GM23248 (cell line): Measurements from ENCODE around the gene CSRNP3. TPM values are rescaled to one million over a fixed set of nuclear protein-coding genes. Genes with fewer than 3 reads are reported as not detected.

Source experiments
- DNase-seq: peaks from one replicate; pipeline ENCODE4 v3.0.0-alpha.2; 2015
- H2AFZ ChIP-seq: fragments of 200-600 bp; sonication (generic); 2 replicates; pipeline ENCODE4 v1.6.1; 2016; ENCODE audit warnings: antibody characterized with exemption
- H3F3A ChIP-seq: fragments of 200-600 bp; sonication (generic); 2 replicates; pipeline ENCODE4 v1.6.1; 2016; ENCODE audit warnings: mild to moderate bottlenecking, antibody characterized with exemption, mixed run types; ENCODE audit not compliant: insufficient read depth
- H3K27ac ChIP-seq: fragments of 200-600 bp; sonication (generic); 2 replicates; pipeline ENCODE4 v1.5.1; 2016; ENCODE audit warnings: mild to moderate bottlenecking
- H3K27me3 ChIP-seq: fragments of 200-600 bp; sonication (generic); replicated peaks from 2 replicates; pipeline ENCODE4 v1.6.1; 2016; ENCODE audit warnings: mild to moderate bottlenecking; ENCODE audit not compliant: insufficient read depth
- H3K36me3 ChIP-seq: fragments of 200-600 bp; sonication (generic); 2 replicates; pipeline ENCODE4 v1.6.1; 2016; ENCODE audit warnings: low read depth, mild to moderate bottlenecking
- H3K4me1 ChIP-seq: fragments of 200-600 bp; sonication (generic); 2 replicates; pipeline ENCODE4 v1.6.1; 2016; ENCODE audit warnings: mild to moderate bottlenecking; ENCODE audit not compliant: insufficient read depth
- H3K4me2 ChIP-seq: fragments of 200-600 bp; sonication (generic); one replicate; pipeline ENCODE4 v1.6.1; 2016; ENCODE audit warnings: mild to moderate bottlenecking; ENCODE audit not compliant: unreplicated experiment
- H3K4me3 ChIP-seq: fragments of 200-600 bp; sonication (generic); 2 replicates; pipeline ENCODE4 v1.5.1; 2016; ENCODE audit warnings: mild to moderate bottlenecking
- H3K79me2 ChIP-seq: fragments of 200-600 bp; sonication (generic); 2 replicates; pipeline ENCODE4 v1.6.1; 2016; ENCODE audit warnings: mild to moderate bottlenecking; ENCODE audit not compliant: insufficient read depth
- H3K9ac ChIP-seq: fragments of 200-600 bp; sonication (generic); 2 replicates; pipeline ENCODE4 v1.6.1; 2016; ENCODE audit warnings: mild to moderate bottlenecking
- H3K9me2 ChIP-seq: fragments of 200-600 bp; sonication (generic); 2 replicates; pipeline ENCODE4 v1.6.1; 2016; ENCODE audit warnings: mixed run types, mild to moderate bottlenecking, moderate library complexity; ENCODE audit not compliant: insufficient read depth
- H3K9me3 ChIP-seq: fragments of 200-600 bp; sonication (generic); one replicate; pipeline ENCODE4 v1.6.1; 2017; ENCODE audit warnings: low read depth
- H4K20me1 ChIP-seq: fragments of 200-600 bp; sonication (generic); 2 replicates; pipeline ENCODE4 v1.6.0; 2016; ENCODE audit not compliant: insufficient read depth
- EZH2 ChIP-seq: fragments of 200-600 bp; sonication (generic); IDR thresholded peaks from 2 replicates; pipeline ENCODE4 v1.6.1; 2018; ENCODE audit warnings: antibody characterized with exemption, mild to moderate bottlenecking; ENCODE audit not compliant: insufficient read depth, poor library complexity, severe bottlenecking
- EZH2phosphoT487 ChIP-seq: fragments of 200-600 bp; sonication (generic); IDR thresholded peaks from 2 replicates; pipeline ENCODE4 v1.6.1; 2018; ENCODE audit warnings: antibody characterized with exemption, moderate library complexity, mild to moderate bottlenecking, low read depth; ENCODE audit not compliant: insufficient read depth
- whole genome bisulfite sequencing, 2 experiments: methylation state at CpG; one replicate each; pipeline ENCODE4 v1.1.6; 2015 to 2017; ENCODE audit warnings: low lambda C conversion rate in 2 of 2, low coverage in 1 of 2; ENCODE audit errors: missing lambda C conversion rate in 2 of 2; 5-methylcytosine and 5-hydroxymethylcytosine counted together
- in situ Hi-C: fragments of 300-500 bp; cut with MboI; formaldehyde crosslinking; loops from 2 replicates; pipeline ENCODE4 v1.15.0; 2020
- polyA plus RNA-seq: library from polyadenylated mRNA; unstranded; fragments of >200 nt; fragmentation: Nextera tagmentation; extraction: Ambion mirVana; gene quantifications from 2 replicates; pipeline ENCODE4 v1.2.1, GENCODE V29; 2016
- total RNA-seq: library from RNA; depleted of rRNA; stranded (reverse); fragments of >200 nt; shearing (Covaris generic); gene quantifications from 2 replicates; pipeline ENCODE4 v1.2.3, GENCODE V29; 2014

CSRNP3 gene
- total and polyA plus RNA-seq, 2 experiments from 2014 or later: 0.43 to 0.73 TPM

DNA sequence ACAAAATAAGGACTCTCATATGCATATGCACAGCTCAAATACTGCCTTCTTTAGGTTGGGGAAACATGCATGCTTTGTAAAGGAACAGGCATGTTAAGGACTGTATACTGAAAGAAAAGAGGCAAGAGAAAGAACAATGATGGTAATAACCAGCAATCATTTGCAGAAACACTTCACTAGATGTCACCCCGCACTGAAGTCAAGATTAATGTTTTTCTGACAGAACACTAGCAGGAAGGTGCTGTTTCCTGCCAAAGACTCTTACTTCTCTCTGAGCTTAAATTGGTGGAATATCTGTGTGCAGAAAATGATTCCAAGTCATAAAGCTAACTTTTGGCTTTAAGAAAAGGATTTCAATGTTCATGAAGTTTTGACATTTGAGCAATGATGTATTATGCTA is 19.3 kb upstream of the CSRNP3 start:
- TF ChIP-seq EZH2phosphoT487: no peak
- no peak for TF ChIP-seq EZH2
- Histone ChIP-seq H3K4me2 (no peak overlapping the region), H2AFZ (no peak overlapping the region), H3K36me3 (no peaks in the 10 kb centered on the region), H3F3A (no peaks in the 10 kb centered on the region), H3K9ac (no peak overlapping the region), H4K20me1 (no peaks in the 10 kb centered on the region), H3K9me2 (no peaks in the 10 kb centered on the region), H3K79me2 (no peaks in the 10 kb centered on the region), H3K4me1 (no peaks in the 10 kb centered on the region), H3K4me3 (no peak overlapping the region), H3K27me3 (no peaks in the 10 kb centered on the region), H3K27ac (no peak overlapping the region), H3K9me3 (no peaks in the 10 kb centered on the region)
- DNase-seq: no peak
- 90 to 93% methylated on average over 1 of the region's 1 CpG for WGBS, 2 experiments
- in situ Hi-C loops: no loop called here

DNA sequence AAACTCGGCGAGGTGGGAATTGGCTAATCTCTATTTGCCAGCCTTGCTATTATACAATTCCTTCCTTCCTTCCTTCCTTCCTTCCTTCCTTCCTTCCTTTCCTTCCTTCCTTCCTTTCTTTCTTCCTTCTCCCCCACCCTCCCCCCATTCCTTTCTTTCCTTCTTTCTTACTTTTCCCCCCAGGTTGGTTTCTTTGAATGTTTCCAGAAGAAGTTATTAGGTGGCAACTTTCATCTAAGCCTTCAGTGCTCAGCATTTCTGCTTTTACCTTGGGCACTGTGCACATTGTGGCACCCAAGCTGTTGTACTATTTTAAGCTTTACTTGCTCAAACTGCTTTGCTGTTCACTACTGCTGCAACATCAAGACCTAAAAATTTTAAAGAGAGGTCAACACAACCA is 17.2 kb upstream of the CSRNP3 start:
- TF ChIP-seq EZH2 (no peak), EZH2phosphoT487 (no peak)
- WGBS, 2 experiments: 57 to 65% methylated on average over 2 of the region's 2 CpGs

GRCh38 chr2:165453561-165454094 is 15.9 kb upstream of the CSRNP3 start:
- no peaks in the 10 kb centered on the region for H3F3A ChIP-seq
- H3K36me3 ChIP-seq: no peaks in the 10 kb centered on the region
- H3K27ac ChIP-seq: no peak overlapping the region
- no peaks in the 10 kb centered on the region for H3K4me1 ChIP-seq
- no peak for DNase-seq
- no peaks in the 10 kb centered on the region for H3K9me3 ChIP-seq
- WGBS, 2 experiments: 71 to 80% methylated on average over 5 of the region's 5 CpGs
- H4K20me1 ChIP-seq: no peaks in the 10 kb centered on the region
- no peak for TF ChIP-seq EZH2
- no peak for TF ChIP-seq EZH2phosphoT487
- no peaks in the 10 kb centered on the region for H3K79me2 ChIP-seq
- no peak overlapping the region for H3K4me3 ChIP-seq
- H3K9ac ChIP-seq: no peak overlapping the region
- no peak overlapping the region for H3K4me2 ChIP-seq
- H2AFZ ChIP-seq: no peak overlapping the region
- no peaks in the 10 kb centered on the region; the same call in 1 of the 2 replicates for H3K9me2 ChIP-seq
- H3K27me3 ChIP-seq: no peaks in the 10 kb centered on the region
- in situ Hi-C loops: no loop called here

More for the DNA sequence above, 17.2 kb upstream of the CSRNP3 start:
- Histone ChIP-seq H3K36me3 (no peaks in the 10 kb centered on the region), H3F3A (no peaks in the 10 kb centered on the region), H3K9me3 (no peaks in the 10 kb centered on the region), H2AFZ (no peak overlapping the region), H3K4me3 (no peak overlapping the region), H3K27me3 (no peaks in the 10 kb centered on the region), H3K27ac (no peak overlapping the region), H3K4me2 (no peak overlapping the region), H4K20me1 (no peaks in the 10 kb centered on the region), H3K79me2 (no peaks in the 10 kb centered on the region), H3K9ac (no peak overlapping the region), H3K4me1 (no peaks in the 10 kb centered on the region), H3K9me2 (no peaks in the 10 kb centered on the region; the same call in 1 of the 2 replicates)
- no peak for DNase-seq
- in situ Hi-C loops: no loop called here

- no peak overlapping the region for H3K4me3 ChIP-seq
- TF ChIP-seq EZH2phosphoT487: no peak
- TF ChIP-seq EZH2: no peak
- no peaks in the 10 kb centered on the region for H3K36me3 ChIP-seq
- H3K4me1 ChIP-seq: no peaks in the 10 kb centered on the region
- H3K9me2 ChIP-seq: no peaks in the 10 kb centered on the region; the same call in 1 of the 2 replicates
- no peak overlapping the region for H3K4me2 ChIP-seq
- 39 to 54% methylated on average over 1 of the region's 1 CpG for WGBS, 2 experiments
- no peaks in the 10 kb centered on the region for H3K27me3 ChIP-seq
- no peaks in the 10 kb centered on the region for H3F3A ChIP-seq
- no peaks in the 10 kb centered on the region for H3K79me2 ChIP-seq
- H3K9me3 ChIP-seq: no peaks in the 10 kb centered on the region
- H3K9ac ChIP-seq: no peak overlapping the region
- H2AFZ ChIP-seq: no peak overlapping the region
- H3K27ac ChIP-seq: no peak overlapping the region
- DNase-seq: no peak
- no peaks in the 10 kb centered on the region for H4K20me1 ChIP-seq
- in situ Hi-C loops: no loop called here
Observed at GRCh38 chr2:165454905-165455304, 14.6 kb upstream of the CSRNP3 start.

DNA sequence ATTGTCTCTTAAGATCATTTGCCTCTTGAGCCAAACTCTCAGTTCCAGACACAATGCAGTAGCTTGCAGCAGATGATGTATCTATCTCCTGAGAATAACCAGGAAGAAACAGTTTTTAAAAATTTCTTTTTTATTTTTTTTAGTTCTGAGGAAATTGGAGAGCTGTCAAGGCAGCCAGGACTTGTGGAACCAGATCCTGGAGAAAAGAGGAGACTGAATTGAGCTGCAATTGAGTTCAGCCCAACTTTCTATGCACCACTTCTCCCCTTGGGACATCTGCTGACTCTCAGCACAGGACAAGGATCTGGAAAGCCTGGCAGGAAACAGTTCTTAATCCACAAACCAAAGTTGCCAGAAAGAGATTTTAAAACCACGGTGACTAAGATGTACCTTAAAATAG is 13.5 kb upstream of the CSRNP3 start:
- 0 to 6% methylated on average over 1 of the region's 1 CpG for WGBS, 2 experiments
- no peak overlapping the region for H3K4me2 ChIP-seq
- H3K9me3 ChIP-seq: no peaks in the 10 kb centered on the region
- TF ChIP-seq EZH2: no peak
- no peak for TF ChIP-seq EZH2phosphoT487
- no peaks in the 10 kb centered on the region for H3K36me3 ChIP-seq
- no peaks in the 10 kb centered on the region for H3K27me3 ChIP-seq
- no peaks in the 10 kb centered on the region for H3F3A ChIP-seq
- no peak overlapping the region for H3K9ac ChIP-seq
- H3K9me2 ChIP-seq: no peaks in the 10 kb centered on the region; the same call in 1 of the 2 replicates
- H4K20me1 ChIP-seq: no peaks in the 10 kb centered on the region
- no peaks in the 10 kb centered on the region for H3K79me2 ChIP-seq
- no peak overlapping the region for H2AFZ ChIP-seq
- no peak for DNase-seq
- H3K27ac ChIP-seq: no peak overlapping the region
- in situ Hi-C loops: no loop called here
- no peaks in the 10 kb centered on the region for H3K4me1 ChIP-seq
- no peak overlapping the region for H3K4me3 ChIP-seq
